ENCODE measurements around the gene CXCL3.

CXCL3 gene

DNA sequence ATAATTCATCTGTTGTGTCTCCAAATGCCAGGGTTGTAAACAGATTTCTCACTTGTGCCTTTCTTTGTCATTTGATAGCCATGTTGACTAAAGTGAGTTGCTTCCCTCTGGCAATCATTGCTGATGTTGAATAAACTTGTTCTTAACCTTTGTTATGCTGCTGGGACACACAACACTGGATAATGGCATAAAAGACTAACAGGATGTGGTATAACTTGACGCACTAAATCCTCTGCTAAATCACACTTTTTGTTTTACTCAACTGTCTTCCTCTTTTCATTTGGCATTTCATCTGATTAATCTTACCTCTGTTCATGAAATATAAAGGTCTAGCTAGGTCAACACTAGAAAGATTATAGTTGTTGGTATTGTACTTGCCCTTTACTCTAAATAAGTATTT lies 22.4 kb downstream of the CXCL3 start:
- no peak for TF ChIP-seq CTCF (IDR thresholded peaks at IDR 0.05; ENCODE audit: extremely low read depth, missing control alignments)
- DNase-seq (ENCODE audit: low spot score), result no peak

GRCh38 chr4:74015126-74015780 lies 23.2 kb downstream of the CXCL3 start:
- no peak for TF ChIP-seq CTCF (IDR thresholded peaks at IDR 0.05; ENCODE audit: extremely low read depth, missing control alignments)
- no peak for DNase-seq (ENCODE audit: low spot score)

GRCh38 chr4:74014332-74014731 lies 24.2 kb downstream of the CXCL3 start:
- DNase-seq (ENCODE audit: low spot score), result no peak
- TF ChIP-seq CTCF (IDR thresholded peaks at IDR 0.05; ENCODE audit: extremely low read depth, missing control alignments), result no peak

DNA sequence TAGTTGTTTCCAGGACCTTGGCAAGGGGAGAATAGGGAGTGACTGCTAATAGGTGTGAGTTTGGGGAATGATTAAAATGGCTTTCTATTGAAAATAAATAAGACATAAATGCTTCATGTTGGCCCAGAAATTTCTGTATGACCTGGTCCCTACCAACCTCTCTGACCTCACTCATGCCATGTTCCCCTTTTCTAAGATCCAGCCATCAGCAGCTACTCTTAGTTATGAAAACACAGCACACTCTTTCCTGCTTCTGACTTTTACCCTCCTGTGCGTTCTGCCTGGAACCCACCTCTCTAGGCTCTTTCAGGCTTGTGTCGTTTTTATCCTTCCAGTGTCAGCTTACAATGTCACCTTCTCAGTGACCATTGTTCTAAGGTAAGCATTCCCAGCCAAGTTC lies 25.2 kb downstream of the CXCL3 start:
- TF ChIP-seq CTCF (IDR thresholded peaks at IDR 0.05; ENCODE audit: extremely low read depth, missing control alignments), result no peak
- no peak for DNase-seq (ENCODE audit: low spot score)

DNA sequence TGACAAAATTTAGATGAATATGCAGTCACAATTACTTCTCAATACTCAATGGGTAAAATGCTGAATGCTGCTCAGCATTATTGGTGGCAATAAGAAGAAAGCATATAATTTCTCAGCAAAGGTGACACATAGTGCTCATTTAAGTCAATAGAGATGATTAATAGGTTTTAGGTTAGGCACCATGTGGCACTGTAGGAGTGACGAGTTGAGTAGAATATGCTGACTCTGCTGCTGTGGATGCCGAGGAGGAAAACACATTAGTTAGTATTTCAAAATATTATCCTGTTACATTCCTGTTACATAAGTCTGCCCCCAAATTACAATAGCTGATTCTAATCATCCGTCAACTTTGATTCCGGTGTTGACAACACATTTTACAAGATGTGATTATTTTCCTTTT lies 26.4 kb downstream of the CXCL3 start:
- no peak for TF ChIP-seq CTCF (IDR thresholded peaks at IDR 0.05; ENCODE audit: extremely low read depth, missing control alignments)
- DNase-seq (ENCODE audit: low spot score), result no peak

DNA sequence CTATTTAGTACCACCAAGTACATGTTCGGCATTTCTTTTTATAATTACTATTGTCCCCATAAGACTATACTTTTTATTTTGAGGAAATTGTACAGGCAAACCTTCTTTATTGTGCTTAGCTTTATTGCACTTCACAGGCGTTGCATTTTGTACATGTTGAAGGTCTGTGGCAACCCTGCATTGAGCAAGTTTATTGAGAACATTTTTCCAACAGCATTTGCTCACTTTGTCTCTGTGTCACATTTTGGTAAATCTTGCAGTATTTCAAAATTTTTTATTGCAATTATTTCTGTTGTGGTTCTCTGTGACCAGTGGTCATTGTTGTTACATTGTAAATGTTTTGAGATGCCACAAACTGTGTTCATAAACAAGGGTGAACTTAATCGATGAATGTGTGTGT lies 29.2 kb downstream of the CXCL3 start:
- TF ChIP-seq CTCF (IDR thresholded peaks at IDR 0.05; ENCODE audit: extremely low read depth, missing control alignments), result no peak
- no peak for DNase-seq (ENCODE audit: low spot score)

GRCh38 chr4:74006009-74006476 lies 32.4 kb downstream of the CXCL3 start:
- DNase-seq (ENCODE audit: low spot score), result no peak
- TF ChIP-seq CTCF (IDR thresholded peaks at IDR 0.05; ENCODE audit: extremely low read depth, missing control alignments), result no peak
